TTC549 (cell line): Measurements from ENCODE around the gene ITSN1.
"Not testable (repeated sequence)": the region's sequence is repeated elsewhere in the genome, so short reads cannot be mapped to it uniquely, and the experiment has no call there.

ENCODE experiments used
- FAIRE-seq: peaks from 2 replicates; lab custom pipeline; 2012; peaks lifted over from hg19 to GRCh38; lab: Jason Lieb, UNC

The ITSN1 gene

GRCh38 chr21:33774551-33774950 is 132.2 kb downstream of the ITSN1 start:
- no peak for FAIRE-seq

GRCh38 chr21:33775100-33775828 is 133.0 kb downstream of the ITSN1 start:
- no peak for FAIRE-seq

- FAIRE-seq, result no peak
These were observed 138.3 kb downstream of the ITSN1 start for GRCh38 chr21:33780631-33781030.

DNA sequence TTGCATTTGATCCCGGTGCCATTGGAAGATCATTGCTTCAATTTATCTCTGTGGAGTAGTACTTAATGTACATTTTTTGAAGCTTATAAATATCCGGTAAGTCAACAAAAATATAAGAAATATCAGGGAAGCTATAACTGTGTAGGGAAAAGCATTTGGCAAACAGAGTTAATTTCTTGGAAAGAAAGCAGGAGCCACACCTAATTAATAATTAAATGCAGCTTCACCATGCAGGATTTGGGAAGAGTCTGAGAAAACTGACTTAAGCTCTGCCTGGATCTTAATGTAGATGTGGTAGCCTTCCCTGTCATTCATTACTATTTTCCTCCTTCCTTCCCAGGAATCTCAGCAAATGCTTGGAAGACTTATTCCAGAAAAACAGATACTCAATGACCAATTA is 138.8 kb downstream of the ITSN1 start:
- FAIRE-seq, result no peak

- no peak for FAIRE-seq
These were observed 141.1 kb downstream of the ITSN1 start for GRCh38 chr21:33783187-33783979.

DNA sequence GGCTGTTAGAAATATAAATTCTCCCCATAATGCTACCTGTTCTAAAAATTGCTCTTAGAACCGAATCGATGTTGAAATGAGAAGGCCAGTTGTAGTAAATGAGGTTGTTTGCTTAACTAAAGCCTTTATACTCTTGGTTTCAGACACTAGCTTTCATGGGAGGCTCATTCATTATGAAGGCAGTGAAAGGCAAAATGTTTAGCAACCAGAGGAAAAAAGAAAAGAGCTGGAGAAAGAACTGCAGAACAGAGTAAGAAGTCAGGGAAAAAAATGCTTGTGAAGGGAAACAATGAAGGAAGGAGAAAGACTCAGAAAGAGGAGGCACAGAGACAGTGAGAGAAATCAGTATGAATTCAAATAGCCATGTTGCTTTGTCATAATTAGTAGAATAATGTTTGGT is 145.1 kb downstream of the ITSN1 start:
- FAIRE-seq, result no peak

- not testable (repeated sequence) for FAIRE-seq
These were observed 146.1 kb downstream of the ITSN1 start for GRCh38 chr21:33788438-33788837.

GRCh38 chr21:33789697-33790096 is 147.4 kb downstream of the ITSN1 start:
- FAIRE-seq, result no peak

DNA sequence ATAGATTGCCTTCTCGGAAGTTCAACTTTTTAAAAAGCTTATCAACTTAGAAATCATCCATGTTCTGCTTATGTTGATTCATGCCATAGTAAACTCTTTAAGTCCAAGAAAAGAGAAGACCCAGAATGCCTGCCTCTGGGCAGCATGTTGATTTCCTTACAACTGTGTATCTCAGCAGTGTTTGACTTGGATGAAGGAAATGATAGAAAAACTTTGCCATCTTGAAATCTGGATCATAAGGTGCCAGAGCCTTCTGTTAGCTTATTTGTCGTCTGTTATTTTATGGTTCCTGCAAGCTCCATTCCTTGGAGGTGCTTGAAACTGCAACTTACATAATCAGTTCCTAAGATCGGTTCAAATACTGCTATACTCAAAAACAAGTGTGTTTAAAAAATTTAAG is 148.8 kb downstream of the ITSN1 start:
- FAIRE-seq, result no peak

GRCh38 chr21:33794596-33794995 is 152.3 kb downstream of the ITSN1 start:
- FAIRE-seq, result no peak

DNA sequence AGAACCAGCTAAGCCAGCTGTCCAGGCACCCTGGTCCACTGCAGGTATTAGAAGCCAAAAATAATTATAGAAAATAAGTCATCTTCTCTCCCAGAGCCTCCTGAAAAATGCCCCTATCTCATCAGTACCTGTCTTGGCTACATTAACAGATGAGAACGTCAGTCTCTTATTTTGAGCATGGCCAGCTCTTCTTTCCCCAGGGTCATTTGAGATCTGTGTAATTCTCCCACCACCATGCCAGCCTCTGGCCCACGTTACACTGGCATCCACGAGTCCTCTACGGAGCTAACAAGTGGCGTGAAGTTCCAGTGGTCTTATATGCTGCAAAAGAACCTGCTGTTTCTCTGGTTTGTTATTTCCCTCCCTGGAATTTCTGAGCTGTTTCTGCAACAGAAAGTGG is 155.3 kb downstream of the ITSN1 start:
- no peak for FAIRE-seq

DNA sequence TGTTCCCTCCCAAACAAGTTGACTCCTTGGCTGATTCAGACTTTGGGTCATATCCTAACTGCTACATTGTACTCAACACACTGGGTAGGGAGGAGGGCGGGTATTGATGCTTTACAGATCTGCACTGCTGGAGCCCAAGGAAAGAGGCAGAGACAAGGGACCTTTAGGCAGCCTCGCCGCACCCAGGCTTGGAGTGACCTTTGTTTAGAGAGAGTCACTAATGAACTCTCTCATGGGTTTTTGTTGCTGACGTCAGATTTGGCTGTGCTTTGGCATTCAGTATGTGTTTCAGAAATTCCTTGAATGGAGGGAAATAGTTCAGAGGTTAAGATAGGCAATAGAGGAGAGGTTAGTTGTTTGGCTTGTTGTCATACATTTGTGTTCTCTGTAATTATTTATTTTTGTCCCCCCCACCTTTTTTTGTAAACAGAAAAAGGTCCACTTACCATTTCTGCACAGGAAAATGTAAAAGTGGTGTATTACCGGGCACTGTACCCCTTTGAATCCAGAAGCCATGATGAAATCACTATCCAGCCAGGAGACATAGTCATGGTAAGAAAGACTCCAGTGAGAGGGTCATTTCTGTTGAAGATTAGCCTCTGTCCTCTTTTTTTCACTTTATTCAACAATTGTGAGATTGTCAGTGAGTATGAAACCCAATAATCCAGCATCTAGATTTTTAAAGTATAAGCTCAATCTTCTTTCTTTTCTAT is 157.2 kb downstream of the ITSN1 start:
- no peak for FAIRE-seq

GRCh38 chr21:33800753-33801423 is 158.6 kb downstream of the ITSN1 start:
- no peak for FAIRE-seq

- no peak for FAIRE-seq
These were observed 159.4 kb downstream of the ITSN1 start for GRCh38 chr21:33801424-33802405.

DNA sequence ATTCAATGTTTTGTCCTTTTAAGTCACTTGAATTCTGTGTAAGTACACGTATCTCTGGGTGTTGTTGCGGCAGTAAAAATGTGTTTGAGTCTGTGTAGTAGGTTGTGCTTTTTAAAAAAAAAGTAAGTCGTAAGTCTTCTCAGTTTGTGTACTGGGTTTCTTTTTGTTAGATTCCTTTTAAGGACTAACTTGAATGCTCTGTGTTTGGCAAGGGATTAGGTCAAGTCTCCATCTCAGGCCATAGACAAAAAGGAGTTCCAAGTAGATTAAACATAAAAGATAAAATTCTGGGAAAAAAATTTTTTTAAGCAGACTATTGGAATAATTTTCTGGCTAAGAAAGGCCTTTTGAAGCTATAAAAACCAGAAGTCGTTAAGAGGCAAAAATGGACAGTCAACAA is 160.2 kb downstream of the ITSN1 start:
- no peak for FAIRE-seq

DNA sequence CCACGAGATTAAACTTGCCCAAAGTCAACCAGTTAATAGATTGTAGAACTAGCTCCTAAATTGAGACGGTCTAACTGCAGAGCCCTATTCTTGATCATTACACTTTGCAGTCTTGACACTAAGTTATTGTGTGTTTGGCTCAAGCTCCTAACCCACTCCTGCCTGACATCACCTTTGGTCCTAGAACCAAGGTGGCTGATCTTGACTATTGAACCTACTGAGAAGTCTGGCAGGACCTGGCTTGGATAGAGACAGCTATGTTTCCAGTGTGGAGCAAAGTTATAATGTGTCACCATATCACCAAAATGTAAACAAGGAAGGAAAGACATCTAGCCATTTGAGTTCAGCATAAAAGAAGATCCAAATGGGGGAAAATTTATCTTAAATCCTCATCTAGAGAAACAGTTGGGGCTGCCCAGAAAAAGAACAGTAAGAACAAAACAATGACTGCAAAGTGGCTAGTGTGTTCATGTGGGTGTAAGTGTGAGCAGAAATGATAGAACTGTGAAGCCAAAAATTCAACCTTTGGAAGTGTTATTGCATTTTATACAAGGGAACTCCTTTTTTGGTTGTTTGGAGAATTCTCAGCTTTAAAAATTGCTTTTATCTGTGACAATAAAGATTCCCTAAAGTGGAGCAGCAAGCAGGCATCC is 166.5 kb downstream of the ITSN1 start:
- FAIRE-seq, result no peak

DNA sequence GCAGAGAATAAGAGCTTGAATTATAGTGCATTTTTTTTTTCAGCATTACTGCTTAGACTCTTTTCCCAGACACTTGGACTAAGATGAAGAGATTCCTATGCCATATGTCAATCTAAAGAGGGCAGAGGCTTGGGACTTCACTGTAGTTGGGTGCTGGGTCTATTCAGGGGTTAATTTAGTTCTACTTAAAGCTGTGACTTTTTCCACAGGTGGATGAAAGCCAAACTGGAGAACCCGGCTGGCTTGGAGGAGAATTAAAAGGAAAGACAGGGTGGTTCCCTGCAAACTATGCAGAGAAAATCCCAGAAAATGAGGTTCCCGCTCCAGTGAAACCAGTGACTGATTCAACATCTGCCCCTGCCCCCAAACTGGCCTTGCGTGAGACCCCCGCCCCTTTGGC is 168.5 kb downstream of the ITSN1 start:
- FAIRE-seq, result no peak

GRCh38 chr21:33811167-33812010 is 169.1 kb downstream of the ITSN1 start:
- FAIRE-seq, result no peak

DNA sequence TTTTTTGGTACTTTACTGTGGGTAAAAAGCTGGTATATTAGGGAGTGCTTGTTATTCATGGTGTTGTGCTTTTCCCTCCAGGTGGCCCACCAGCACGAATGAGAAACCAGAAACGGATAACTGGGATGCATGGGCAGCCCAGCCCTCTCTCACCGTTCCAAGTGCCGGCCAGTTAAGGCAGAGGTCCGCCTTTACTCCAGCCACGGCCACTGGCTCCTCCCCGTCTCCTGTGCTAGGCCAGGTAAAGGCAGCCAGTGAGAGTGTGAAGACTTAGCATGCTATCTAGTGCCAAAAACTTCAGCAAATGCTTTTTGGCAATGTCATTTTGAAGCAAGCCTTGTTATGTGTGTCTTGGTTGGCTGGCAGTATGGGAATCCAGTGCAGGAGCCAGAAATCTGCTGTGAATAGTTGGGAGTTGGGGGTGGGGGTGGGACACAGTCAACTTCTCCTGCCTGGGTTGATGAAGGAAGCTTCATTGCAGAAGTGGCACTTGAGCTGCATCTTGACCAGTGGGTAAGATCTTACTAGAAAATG is 171.6 kb downstream of the ITSN1 start:
- no peak for FAIRE-seq
